A673 (cell line): ENCODE measurements around the gene PTGES2. TPM values are rescaled to one million over a fixed set of nuclear protein-coding genes. Genes with fewer than 3 reads are reported as not detected.

Experiments
- BruUV-seq: library from RNA; stranded (reverse); fragments of 400-500 nt; replicated peaks from 2 replicates; lab custom pipeline; 2021; lab: Mats Ljungman, UMichigan
- CTCF ChIA-PET: fragments of 300-600 bp; sonication (Branson Sonifier 250); formaldehyde crosslinking; loops from one replicate; lab custom pipeline; 2022; ENCODE audit warnings: antibody characterized with exemption; lab: Charles Lee
- POLR2A ChIA-PET: fragments of 300-600 bp; sonication (Branson Sonifier 250); formaldehyde crosslinking; loops from one replicate; lab custom pipeline; 2022; ENCODE audit warnings: antibody characterized with exemption; ENCODE audit not compliant: low non-redundant PET; lab: Charles Lee
- DNase-seq: peaks from one replicate; pipeline ENCODE4 v3.0.0-alpha.2; 2015; ENCODE audit warnings: low spot score
- H3K27ac ChIP-seq: fragments of 200-600 bp; sonication (generic); 2 replicates; pipeline ENCODE4 v1.5.1; 2016; ENCODE audit warnings: mixed run types, low read depth, mild to moderate bottlenecking, mixed read lengths, antibody characterized with exemption, low read length; ENCODE audit not compliant: poor library complexity, severe bottlenecking
- H3K27me3 ChIP-seq: fragments of 200-600 bp; sonication (generic); replicated peaks from 2 replicates; pipeline ENCODE4 v1.6.1; 2017; ENCODE audit warnings: mixed run types, low read depth, mild to moderate bottlenecking, mixed read lengths, antibody characterized with exemption, low read length; ENCODE audit not compliant: insufficient read depth, poor library complexity
- H3K36me3 ChIP-seq: fragments of 200-600 bp; sonication (generic); 2 replicates; pipeline ENCODE4 v1.6.1; 2016; ENCODE audit warnings: mixed run types, mild to moderate bottlenecking, mixed read lengths, antibody characterized with exemption, low read length; ENCODE audit not compliant: insufficient read depth, poor library complexity, severe bottlenecking
- H3K4me1 ChIP-seq: fragments of 200-600 bp; sonication (generic); 2 replicates; pipeline ENCODE4 v1.6.1; 2017; ENCODE audit warnings: mixed run types, mild to moderate bottlenecking, mixed read lengths, antibody characterized with exemption, low read length; ENCODE audit not compliant: insufficient read depth, poor library complexity, severe bottlenecking
- H3K4me3 ChIP-seq: fragments of 200-600 bp; sonication (generic); 2 replicates; pipeline ENCODE4 v1.5.1; 2016; ENCODE audit warnings: low read depth, mixed run types, mild to moderate bottlenecking, mixed read lengths, low read length; ENCODE audit not compliant: poor library complexity, severe bottlenecking
- H3K9me3 ChIP-seq: fragments of 200-600 bp; sonication (generic); 2 replicates; pipeline ENCODE4 v1.6.1; 2016; ENCODE audit warnings: mixed run types, low read depth, mild to moderate bottlenecking, mixed read lengths, antibody characterized with exemption, low read length; ENCODE audit not compliant: poor library complexity, severe bottlenecking
- CTCF ChIP-seq: fragments of 300-800, 200-600 bp; sonication (generic); conservative IDR thresholded peaks from 2 replicates; pipeline ENCODE4 v1.5.1; 2017; ENCODE audit warnings: low read depth, mild to moderate bottlenecking, antibody characterized with exemption, low read length, moderate library complexity, mixed read lengths
- EZH2 ChIP-seq: fragments of 200-600 bp; sonication (generic); IDR thresholded peaks from 2 replicates; pipeline ENCODE4 v1.6.1; 2017; ENCODE audit warnings: borderline replicate concordance, low read depth, mild to moderate bottlenecking, mixed read lengths, antibody characterized with exemption, low read length; ENCODE audit not compliant: poor library complexity, severe bottlenecking
- intact Hi-C: fragments of 100-400 bp; cut with micrococcal nuclease; formaldehyde crosslinking; loops from one replicate; pipeline ENCODE4 v1.10.0; 2022; ENCODE audit not compliant: unreplicated experiment
- total RNA-seq: library from RNA; stranded (reverse); gene quantifications from 2 replicates; pipeline ENCODE4 v1.2.3, GENCODE V29; 2021

PTGES2 gene
- total RNA-seq, 1 experiment from 2014 or later: 122 TPM

- Histone ChIP-seq H3K4me3 (no peak within 1 kb of the TSS), H3K27ac (no peak within 1 kb of the TSS), H3K27me3 (no peaks in the 10 kb centered on the region), H3K36me3 (no peaks in the 10 kb centered on the region), H3K9me3 (no peaks in the 10 kb centered on the region), H3K4me1 (no peaks in the 10 kb centered on the region)
- TF ChIP-seq EZH2: no peak
- no peak for TF ChIP-seq CTCF
- DNase-seq: no peak
- BruUV-seq: no TSS peak
- ChIA-PET POLR2A (no interaction called here), CTCF (no interaction called here)
- intact Hi-C loops: no loop called here
Observed at GRCh38 chr9:128149001-128149701, 21.6 kb upstream of the PTGES2 start, which contains the start of gene LCN2. TSS of gene LCN2 (plus strand) at chr9:128149453. CDS start at chr9:128149526, 73 bp downstream.

- Histone ChIP-seq H3K4me1 (no peaks in the 10 kb centered on the region), H3K27me3 (no peaks in the 10 kb centered on the region), H3K36me3 (no peaks in the 10 kb centered on the region), H3K27ac (no peak overlapping the region), H3K4me3 (no peak overlapping the region), H3K9me3 (no peaks in the 10 kb centered on the region)
- no peak for DNase-seq
- intact Hi-C loops: no loop called here
- TF ChIP-seq EZH2: no peak
- TF ChIP-seq CTCF: no peak
- CTCF ChIA-PET: no interaction called here
- BruUV-seq: no TSS peak
- POLR2A ChIA-PET: no interaction called here
Observed at GRCh38 chr9:128148509-128149000, 21.0 kb upstream of the PTGES2 start.

- Histone ChIP-seq H3K4me1 (no peaks in the 10 kb centered on the region), H3K36me3 (no peaks in the 10 kb centered on the region), H3K9me3 (no peaks in the 10 kb centered on the region), H3K4me3 (no peak overlapping the region), H3K27ac (no peak overlapping the region), H3K27me3 (no peaks in the 10 kb centered on the region)
- intact Hi-C loops: no loop called here
- BruUV-seq: no TSS peak
- ChIA-PET CTCF (interaction anchor here (1.0 kb wide), 1 partner anchor 29 kb away, joined by 3 read pairs; no protein-coding TSS in a partner anchor), POLR2A (no interaction called here)
- no peak for DNase-seq
- TF ChIP-seq CTCF: no peak
- no peak for TF ChIP-seq EZH2
Observed at GRCh38 chr9:128146591-128147120, 19.1 kb upstream of the PTGES2 start.
